Neural progenitor cell (in vitro differentiated cells): ENCODE results near the gene VSIG1. TPM values are rescaled to one million over a fixed set of nuclear protein-coding genes. Genes with fewer than 3 reads are reported as not detected.

Experiments
- DNase-seq: peaks from one replicate; pipeline ENCODE4 v3.0.0-alpha.2; 2016; ENCODE audit warnings: low spot score
- H2AFZ ChIP-seq: fragments of 200-600 bp; sonication (generic); replicated peaks from 2 replicates; pipeline ENCODE4 v1.6.1; 2016; ENCODE audit warnings: antibody characterized with exemption
- H3F3A ChIP-seq: fragments of 200-600 bp; sonication (generic); 2 replicates; pipeline ENCODE4 v1.6.1; 2016; ENCODE audit warnings: antibody characterized with exemption, low read depth
- H3K27ac ChIP-seq: fragments of 200-600 bp; sonication (generic); 2 replicates; pipeline ENCODE4 v1.5.1; 2016; ENCODE audit warnings: mild to moderate bottlenecking
- H3K27me3 ChIP-seq: fragments of 200-600 bp; sonication (generic); 2 replicates; pipeline ENCODE4 v1.6.1; 2016; ENCODE audit warnings: mild to moderate bottlenecking, moderate library complexity
- H3K36me3 ChIP-seq: fragments of 200-600 bp; sonication (generic); 2 replicates; pipeline ENCODE4 v1.5.1; 2016
- H3K4me1 ChIP-seq: fragments of 200-600 bp; sonication (generic); 2 replicates; pipeline ENCODE4 v1.6.1; 2016; ENCODE audit warnings: mixed run types
- H3K4me2 ChIP-seq: fragments of 200-600 bp; sonication (generic); 2 replicates; pipeline ENCODE4 v1.6.1; 2016
- H3K4me3 ChIP-seq: fragments of 200-600 bp; sonication (generic); 2 replicates; pipeline ENCODE4 v1.5.1; 2016
- H3K79me2 ChIP-seq: fragments of 200-600 bp; sonication (generic); 2 replicates; pipeline ENCODE4 v1.6.1; 2016; ENCODE audit warnings: low read depth
- H3K9ac ChIP-seq: fragments of 200-600 bp; sonication (generic); 2 replicates; pipeline ENCODE4 v1.6.1; 2016
- H3K9me3 ChIP-seq: fragments of 200-600 bp; sonication (generic); 2 replicates; pipeline ENCODE4 v1.5.1; 2016; ENCODE audit warnings: low read depth
- H4K20me1 ChIP-seq: fragments of 200-600 bp; sonication (generic); 2 replicates; pipeline ENCODE4 v1.6.1; 2016; ENCODE audit warnings: low read depth
- H3K27ac Mint-ChIP-seq: 3 replicates; pipeline ENCODE4 v1.8.0; 2021; ENCODE audit warnings: mixed read lengths
- H3K27me3 Mint-ChIP-seq: 2 replicates; pipeline ENCODE4 v1.8.0; 2022; ENCODE audit warnings: low read depth, mild to moderate bottlenecking, inconsistent platforms, moderate library complexity, mixed read lengths; ENCODE audit not compliant: insufficient read depth
- H3K36me3 Mint-ChIP-seq: 3 replicates; pipeline ENCODE4 v1.8.0; 2021; ENCODE audit warnings: mixed read lengths
- H3K4me1 Mint-ChIP-seq: 3 replicates; pipeline ENCODE4 v1.8.0; 2021; ENCODE audit warnings: mixed read lengths
- H3K4me3 Mint-ChIP-seq: 3 replicates; pipeline ENCODE4 v1.8.0; 2021; ENCODE audit warnings: mild to moderate bottlenecking, moderate library complexity, mixed read lengths
- H3K9me3 Mint-ChIP-seq: 3 replicates; pipeline ENCODE4 v1.8.0; 2020; ENCODE audit warnings: mixed read lengths
- EZH2 ChIP-seq: fragments of 200-600 bp; sonication (generic); IDR thresholded peaks from 2 replicates; pipeline ENCODE4 v1.6.1; 2017; ENCODE audit warnings: antibody characterized with exemption, mild to moderate bottlenecking, moderate library complexity
- EZH2phosphoT487 ChIP-seq: fragments of 200-600 bp; sonication (generic); IDR thresholded peaks from 2 replicates; pipeline ENCODE4 v1.6.1; 2017; ENCODE audit warnings: antibody characterized with exemption
- total RNA-seq: library from RNA; depleted of rRNA; stranded (reverse); fragments of >200 nt; gene quantifications from 2 replicates; pipeline ENCODE4 v1.2.3, GENCODE V29; 2015; ENCODE audit warnings: low replicate concordance
- TF ChIP-seq, protein P1 (sequence below): fragments of 200-600 bp; sonication (generic); IDR thresholded peaks from 2 replicates; pipeline ENCODE4 v1.5.1; 2017; ENCODE audit warnings: antibody characterized with exemption, mild to moderate bottlenecking

The VSIG1 gene
- total RNA-seq, 1 donor from 2014 or later, result 0.22 TPM

DNA sequence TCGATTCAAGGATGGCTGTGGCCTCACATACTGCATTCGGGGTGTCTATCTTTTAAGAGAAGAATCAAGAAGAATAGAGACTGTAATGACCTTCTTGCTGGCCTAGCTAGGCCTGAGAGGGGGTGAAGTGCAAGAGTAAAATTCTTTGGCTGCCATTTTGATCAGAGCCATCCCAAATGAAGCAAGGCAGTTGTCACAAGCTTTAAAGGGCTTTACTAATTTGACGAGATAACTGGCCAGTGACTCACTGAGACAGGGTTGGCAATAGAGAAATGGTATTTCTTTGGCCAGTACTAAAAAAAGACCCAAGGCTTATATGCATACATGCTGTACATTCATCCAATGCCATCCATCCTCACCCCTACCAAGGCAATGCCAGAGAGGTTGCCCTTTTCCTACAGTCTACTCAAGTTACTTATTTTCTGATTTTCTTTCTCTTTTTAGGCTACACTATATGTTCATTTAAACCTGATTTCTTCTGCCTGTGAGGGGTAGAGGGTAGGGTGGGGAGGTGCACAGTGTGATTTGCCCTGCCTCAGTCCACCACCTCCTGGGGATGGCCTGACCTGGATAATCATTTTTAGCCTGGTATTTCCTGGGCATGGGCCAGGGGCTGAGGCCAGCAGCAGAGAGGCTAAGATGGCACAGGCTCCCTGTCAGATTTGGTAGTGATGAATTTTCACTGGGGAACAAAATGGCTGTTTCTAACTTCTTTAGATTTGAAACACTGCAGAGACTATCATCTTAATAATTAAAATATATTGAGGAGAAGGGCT, 78.9 kb downstream of the VSIG1 start:
- H3K27me3 ChIP-seq, result no peaks in the 10 kb centered on the region
- no peak overlapping the region for H3K27ac ChIP-seq
- peaks cover 3% of the 10 kb centered on the region for H3K9me3 ChIP-seq
- Mint-ChIP-seq H3K4me3 (no peak overlapping the region), H3K27ac (no peak overlapping the region), H3K4me1 (peaks cover 28% of the 10 kb centered on the region), H3K27me3 (no peaks in the 10 kb centered on the region), H3K36me3 (peaks cover 4% of the 10 kb centered on the region), H3K9me3 (no peaks in the 10 kb centered on the region)
- H3K36me3 ChIP-seq, result no peaks in the 10 kb centered on the region
- H3K4me1 ChIP-seq, result peaks cover 39% of the 10 kb centered on the region
- TF ChIP-seq, protein P1, sequence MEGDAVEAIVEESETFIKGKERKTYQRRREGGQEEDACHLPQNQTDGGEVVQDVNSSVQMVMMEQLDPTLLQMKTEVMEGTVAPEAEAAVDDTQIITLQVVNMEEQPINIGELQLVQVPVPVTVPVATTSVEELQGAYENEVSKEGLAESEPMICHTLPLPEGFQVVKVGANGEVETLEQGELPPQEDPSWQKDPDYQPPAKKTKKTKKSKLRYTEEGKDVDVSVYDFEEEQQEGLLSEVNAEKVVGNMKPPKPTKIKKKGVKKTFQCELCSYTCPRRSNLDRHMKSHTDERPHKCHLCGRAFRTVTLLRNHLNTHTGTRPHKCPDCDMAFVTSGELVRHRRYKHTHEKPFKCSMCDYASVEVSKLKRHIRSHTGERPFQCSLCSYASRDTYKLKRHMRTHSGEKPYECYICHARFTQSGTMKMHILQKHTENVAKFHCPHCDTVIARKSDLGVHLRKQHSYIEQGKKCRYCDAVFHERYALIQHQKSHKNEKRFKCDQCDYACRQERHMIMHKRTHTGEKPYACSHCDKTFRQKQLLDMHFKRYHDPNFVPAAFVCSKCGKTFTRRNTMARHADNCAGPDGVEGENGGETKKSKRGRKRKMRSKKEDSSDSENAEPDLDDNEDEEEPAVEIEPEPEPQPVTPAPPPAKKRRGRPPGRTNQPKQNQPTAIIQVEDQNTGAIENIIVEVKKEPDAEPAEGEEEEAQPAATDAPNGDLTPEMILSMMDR, result no peak
- no peak for TF ChIP-seq EZH2
- TF ChIP-seq EZH2phosphoT487, result no peak
- H3F3A ChIP-seq, result peaks cover 15% of the 10 kb centered on the region
- H3K4me2 ChIP-seq, result no peak overlapping the region
- no peaks in the 10 kb centered on the region for H3K79me2 ChIP-seq
- H4K20me1 ChIP-seq, result no peaks in the 10 kb centered on the region
- H3K4me3 ChIP-seq, result no peak overlapping the region
- H3K9ac ChIP-seq, result no peak overlapping the region
- DNase-seq, result no peak
- no peak overlapping the region for H2AFZ ChIP-seq

DNA sequence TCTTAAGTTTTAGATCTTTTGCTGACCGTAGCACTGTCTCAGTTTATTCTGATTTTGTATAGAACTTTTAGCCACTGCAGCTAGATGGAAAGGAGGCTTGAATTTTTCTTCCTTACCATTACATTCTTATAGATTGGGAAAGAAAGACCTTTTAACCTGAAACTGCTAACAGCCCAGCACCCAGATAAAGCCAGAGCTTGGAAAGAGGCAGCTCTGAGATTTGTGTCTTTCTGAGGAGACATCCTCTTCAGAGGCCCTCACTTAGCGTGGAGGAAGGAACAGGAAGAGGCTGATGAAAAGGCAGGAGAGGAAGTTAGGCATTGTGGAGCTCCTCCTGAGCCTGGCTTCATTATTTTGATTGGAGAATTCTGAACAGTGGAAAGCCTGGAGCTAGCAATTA, 81.8 kb downstream of the VSIG1 start:
- TF ChIP-seq, protein P1, result no peak
- no peak for TF ChIP-seq EZH2
- no peak for TF ChIP-seq EZH2phosphoT487
- H4K20me1 ChIP-seq, result no peaks in the 10 kb centered on the region
- no peaks in the 10 kb centered on the region for H3K27me3 Mint-ChIP-seq
- H3K9me3 Mint-ChIP-seq, result no peaks in the 10 kb centered on the region
- no peak for DNase-seq
- H3K4me2 ChIP-seq, result peak overlapping the region; percentile 31
- H3K9me3 ChIP-seq, result peaks cover 3% of the 10 kb centered on the region
- H3K27ac Mint-ChIP-seq, result no peak overlapping the region
- no peak overlapping the region for H3K4me3 Mint-ChIP-seq
- H3K4me3 ChIP-seq, result no peak overlapping the region
- peaks cover 17% of the 10 kb centered on the region for H3K36me3 Mint-ChIP-seq
- no peaks in the 10 kb centered on the region for H3K79me2 ChIP-seq
- no peaks in the 10 kb centered on the region for H3K27me3 ChIP-seq
- peaks cover 28% of the 10 kb centered on the region for H3K4me1 ChIP-seq
- peak overlapping the region; percentile 54 for H3K27ac ChIP-seq
- no peaks in the 10 kb centered on the region for H3K36me3 ChIP-seq
- no peak overlapping the region for H3K9ac ChIP-seq
- H3K4me1 Mint-ChIP-seq, result peaks cover 30% of the 10 kb centered on the region
- H2AFZ ChIP-seq, result no peak overlapping the region
- peaks cover 15% of the 10 kb centered on the region for H3F3A ChIP-seq

DNA sequence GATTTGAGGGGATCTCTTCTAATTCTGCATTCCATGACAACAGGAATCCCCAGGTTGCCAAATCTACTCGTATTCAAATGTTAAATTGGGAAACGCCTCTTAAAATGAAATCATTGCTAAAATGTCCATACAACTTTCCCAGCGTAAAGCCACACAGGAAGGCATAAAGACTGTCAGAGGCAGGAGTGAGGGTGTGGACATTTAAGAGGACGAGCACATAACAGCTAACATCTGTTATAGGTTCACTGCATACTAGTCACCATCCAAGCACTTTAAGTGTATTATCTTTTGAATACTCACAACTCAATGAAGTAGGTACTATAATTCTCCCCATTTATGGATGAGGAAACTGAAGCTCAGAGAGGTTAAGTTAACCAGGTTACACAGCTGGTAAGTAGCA, 82.3 kb downstream of the VSIG1 start:
- Mint-ChIP-seq H3K4me1 (peaks cover 28% of the 10 kb centered on the region), H3K27me3 (peaks cover 2% of the 10 kb centered on the region), H3K9me3 (peaks cover 2% of the 10 kb centered on the region), H3K36me3 (peaks cover 19% of the 10 kb centered on the region), H3K27ac (no peak overlapping the region), H3K4me3 (no peak overlapping the region)
- Histone ChIP-seq H3K9me3 (peaks cover 3% of the 10 kb centered on the region), H3K27me3 (no peaks in the 10 kb centered on the region), H3F3A (peaks cover 15% of the 10 kb centered on the region), H3K27ac (peak overlapping the region; percentile 54), H3K4me1 (peaks cover 23% of the 10 kb centered on the region), H4K20me1 (no peaks in the 10 kb centered on the region), H3K4me2 (no peak overlapping the region), H3K79me2 (no peaks in the 10 kb centered on the region), H3K36me3 (no peaks in the 10 kb centered on the region), H2AFZ (no peak overlapping the region), H3K4me3 (no peak overlapping the region), H3K9ac (no peak overlapping the region)
- DNase-seq, result no peak
- TF ChIP-seq EZH2phosphoT487, result no peak
- no peak for TF ChIP-seq EZH2
- TF ChIP-seq, protein P1, result no peak

Other genes with a start within 250 kb of the VSIG1 start
- 1.2 and 3.8 TPM in 2 replicates for gene MID2, start 219.2 kb upstream of the VSIG1 start, total RNA-seq
- gene TEX13B, start 62.7 kb upstream of the VSIG1 start, total RNA-seq, result not detected in 2 replicates
- 113 and 156 TPM in 2 replicates for gene PSMD10, start 46.5 kb downstream of the VSIG1 start, total RNA-seq
- 4.5 and 6.5 TPM in 2 replicates for gene ATG4A, start 46.7 kb downstream of the VSIG1 start, total RNA-seq